SK-N-SH (cell line): Measurements from ENCODE around the gene SAT1.

Experiments used
- CTCF ChIP-seq: fragments of 200-600 bp; sonication (generic); IDR thresholded peaks from 2 replicates; pipeline ENCODE4 v1.6.1; 2017; ENCODE audit warnings: antibody characterized with exemption, mild to moderate bottlenecking, moderate library complexity
- NRF1 ChIP-seq: IDR thresholded peaks from 2 replicates; pipeline ENCODE4 v1.6.1; 2012; ENCODE audit warnings: low read depth, mild to moderate bottlenecking, low read length
- USF1 ChIP-seq: IDR thresholded peaks from 2 replicates; pipeline ENCODE4 v1.4.0; 2012; ENCODE audit warnings: low read depth, borderline replicate concordance

- TF ChIP-seq NRF1 (no peak), USF1 (no peak), CTCF (no peak)
These were observed 30.8 kb downstream of the SAT1 start for GRCh38 chrX:23813808-23814207.
